HUES48 (cell line): ENCODE data around the gene PCYT1A.
A peak's percentile ranks its signal among the peaks of the same experiment; 100 is the strongest.

Source experiments
- H3K27ac ChIP-seq: one replicate; pipeline ENCODE4 v1.7.0; 2013; ENCODE audit warnings: low read depth, low read length, inconsistent platforms
- H3K27me3 ChIP-seq: 2 replicates; pipeline ENCODE4 v1.6.1; 2013; ENCODE audit warnings: mild to moderate bottlenecking, low read length; ENCODE audit not compliant: control insufficient read depth, insufficient read depth
- H3K36me3 ChIP-seq: 2 replicates; pipeline ENCODE4 v1.6.1; 2013; ENCODE audit warnings: low read length; ENCODE audit not compliant: control insufficient read depth, insufficient read depth
- H3K4me1 ChIP-seq: 2 replicates; pipeline ENCODE4 v1.6.1; 2013; ENCODE audit warnings: mild to moderate bottlenecking, low read length; ENCODE audit not compliant: control insufficient read depth, insufficient read depth
- H3K4me3 ChIP-seq: 2 replicates; pipeline ENCODE4 v1.5.1; 2013; ENCODE audit warnings: mild to moderate bottlenecking, low read depth, low read length
- H3K9ac ChIP-seq: 2 replicates; pipeline ENCODE4 v1.6.1; 2013; ENCODE audit warnings: mild to moderate bottlenecking, low read depth, low read length, moderate library complexity
- H3K9me3 ChIP-seq: 2 replicates; pipeline ENCODE4 v1.6.1; 2013; ENCODE audit warnings: low read length; ENCODE audit not compliant: control insufficient read depth, insufficient read depth

The PCYT1A gene

GRCh38 chr3:196287440-196288140 lies at the start of gene PCYT1A:
TSS of gene PCYT1A (minus strand) at chr3:196287726. CDS start at chr3:196270531, 17,195 bp downstream.
- Histone ChIP-seq H3K4me1 (peaks cover 12% of the 10 kb centered on the region), H3K4me3 (peak within 1 kb of the TSS; percentile 93), H3K27me3 (no peaks in the 10 kb centered on the region), H3K9ac (peak within 1 kb of the TSS; percentile 85), H3K36me3 (no peaks in the 10 kb centered on the region), H3K27ac (peak within 1 kb of the TSS; percentile 97), H3K9me3 (no peaks in the 10 kb centered on the region)

GRCh38 chr3:196336319-196337145 lies 49.0 kb upstream of the PCYT1A start:
- H3K4me3 ChIP-seq = no peak overlapping the region
- no peak overlapping the region for H3K27ac ChIP-seq
- no peak overlapping the region for H3K9ac ChIP-seq
- H3K27me3 ChIP-seq = no peaks in the 10 kb centered on the region
- no peaks in the 10 kb centered on the region for H3K36me3 ChIP-seq
- H3K9me3 ChIP-seq = no peaks in the 10 kb centered on the region
- no peaks in the 10 kb centered on the region for H3K4me1 ChIP-seq

- Histone ChIP-seq H3K27ac (no peak overlapping the region), H3K4me1 (no peaks in the 10 kb centered on the region), H3K9me3 (no peaks in the 10 kb centered on the region), H3K27me3 (no peaks in the 10 kb centered on the region), H3K4me3 (no peak overlapping the region), H3K36me3 (no peaks in the 10 kb centered on the region), H3K9ac (no peak overlapping the region)
These were observed 48.0 kb upstream of the PCYT1A start for GRCh38 chr3:196335503-196335948.

GRCh38 chr3:196334982-196335381 lies 47.5 kb upstream of the PCYT1A start:
- H3K27ac ChIP-seq = no peak overlapping the region
- no peaks in the 10 kb centered on the region for H3K27me3 ChIP-seq
- no peak overlapping the region for H3K4me3 ChIP-seq
- H3K36me3 ChIP-seq = no peaks in the 10 kb centered on the region
- H3K9me3 ChIP-seq = no peaks in the 10 kb centered on the region
- no peak overlapping the region for H3K9ac ChIP-seq
- H3K4me1 ChIP-seq = no peaks in the 10 kb centered on the region

GRCh38 chr3:196332168-196332567 lies 44.6 kb upstream of the PCYT1A start:
- no peaks in the 10 kb centered on the region for H3K36me3 ChIP-seq
- no peak overlapping the region for H3K9ac ChIP-seq
- H3K9me3 ChIP-seq = no peaks in the 10 kb centered on the region
- no peak overlapping the region for H3K27ac ChIP-seq
- peaks cover 5% of the 10 kb centered on the region; the same call in 1 of the 2 replicates for H3K4me1 ChIP-seq
- no peak overlapping the region for H3K4me3 ChIP-seq
- H3K27me3 ChIP-seq = no peaks in the 10 kb centered on the region

GRCh38 chr3:196327405-196327804 lies 39.9 kb upstream of the PCYT1A start:
- Histone ChIP-seq H3K27ac (no peak overlapping the region), H3K9ac (no peak overlapping the region), H3K9me3 (no peaks in the 10 kb centered on the region), H3K4me3 (no peak overlapping the region), H3K36me3 (no peaks in the 10 kb centered on the region), H3K4me1 (peaks cover 6% of the 10 kb centered on the region; the same call in 1 of the 2 replicates), H3K27me3 (no peaks in the 10 kb centered on the region)

GRCh38 chr3:196326936-196327335 lies 39.4 kb upstream of the PCYT1A start:
- Histone ChIP-seq H3K27ac (no peak overlapping the region), H3K36me3 (no peaks in the 10 kb centered on the region)

GRCh38 chr3:196323691-196324090 lies 36.2 kb upstream of the PCYT1A start:
- Histone ChIP-seq H3K36me3 (no peaks in the 10 kb centered on the region), H3K27me3 (no peaks in the 10 kb centered on the region), H3K4me3 (no peak overlapping the region), H3K27ac (no peak overlapping the region), H3K4me1 (peaks cover 6% of the 10 kb centered on the region; the same call in 1 of the 2 replicates), H3K9ac (no peak overlapping the region), H3K9me3 (no peaks in the 10 kb centered on the region)

More at GRCh38 chr3:196326936-196327335, 39.4 kb upstream of the PCYT1A start:
- Histone ChIP-seq H3K4me1 (peaks cover 6% of the 10 kb centered on the region; the same call in 1 of the 2 replicates), H3K9ac (no peak overlapping the region), H3K27me3 (no peaks in the 10 kb centered on the region), H3K4me3 (no peak overlapping the region), H3K9me3 (no peaks in the 10 kb centered on the region)

GRCh38 chr3:196323016-196323415 lies 35.5 kb upstream of the PCYT1A start:
- H3K4me1 ChIP-seq = peaks cover 6% of the 10 kb centered on the region; the same call in 1 of the 2 replicates
- H3K27ac ChIP-seq = no peak overlapping the region
- no peak overlapping the region for H3K9ac ChIP-seq
- H3K27me3 ChIP-seq = no peaks in the 10 kb centered on the region
- no peak overlapping the region for H3K4me3 ChIP-seq
- H3K9me3 ChIP-seq = no peaks in the 10 kb centered on the region
- H3K36me3 ChIP-seq = no peaks in the 10 kb centered on the region

- Histone ChIP-seq H3K27ac (no peak overlapping the region), H3K4me1 (no peaks in the 10 kb centered on the region), H3K27me3 (no peaks in the 10 kb centered on the region), H3K9ac (no peak overlapping the region), H3K4me3 (no peak overlapping the region), H3K9me3 (no peaks in the 10 kb centered on the region), H3K36me3 (no peaks in the 10 kb centered on the region)
These were observed 33.6 kb upstream of the PCYT1A start for GRCh38 chr3:196321162-196321561.

- H3K9ac ChIP-seq = no peak overlapping the region
These were observed 32.6 kb upstream of the PCYT1A start for GRCh38 chr3:196320137-196320536.

More at GRCh38 chr3:196320137-196320536, 32.6 kb upstream of the PCYT1A start:
- Histone ChIP-seq H3K27me3 (no peaks in the 10 kb centered on the region), H3K9me3 (no peaks in the 10 kb centered on the region), H3K27ac (no peak overlapping the region), H3K4me1 (no peaks in the 10 kb centered on the region), H3K4me3 (no peak overlapping the region), H3K36me3 (peaks cover 4% of the 10 kb centered on the region; the same call in 1 of the 2 replicates)
